Gastrocnemius medialis (tissue), 4 donors: ENCODE results near the gene PIKFYVE. TPM values are rescaled to one million over a fixed set of nuclear protein-coding genes. Genes with fewer than 3 reads are reported as not detected.

Source experiments
- ATAC-seq, 2 donors: fragments of 150-250 bp; one replicate each; pipeline ENCODE4 v1.9.1; 2016
- DNase-seq, 2 donors: peaks; one replicate each; pipeline ENCODE4 v3.0.0-alpha.2; 2019
- H3K27ac ChIP-seq, 4 donors: fragments of 200-600 bp; sonication (generic); 1 replicate in 1 of 4; 2 replicates in 3 of 4; pipeline ENCODE4 v1.5.1; 2016 to 2018; ENCODE audit warnings: mild to moderate bottlenecking in 2 of 4, moderate library complexity in 1 of 4
- H3K27me3 ChIP-seq, 3 donors: fragments of 200-600 bp; sonication (generic) in 2 of 3; 1 replicate in 1 of 3; 2 replicates in 2 of 3; pipeline versions ENCODE4 v1.5.1 to v1.6.0; 2016 to 2019; ENCODE audit warnings: mild to moderate bottlenecking in 1 of 3, moderate library complexity in 1 of 3
- H3K36me3 ChIP-seq, 2 donors: fragments of 200-600 bp; sonication (generic) in 1 of 2; one replicate each; pipeline ENCODE4 v1.5.1; 2017 to 2018
- H3K4me1 ChIP-seq, 2 donors: fragments of 200-600 bp; sonication (generic) in 1 of 2; one replicate each; pipeline ENCODE4 v1.5.1; 2016 to 2017; ENCODE audit warnings: mild to moderate bottlenecking in 2 of 2
- H3K4me3 ChIP-seq, 4 donors: fragments of 200-600 bp; sonication (generic) in 3 of 4; 1 replicate in 1 of 4; 2 replicates in 3 of 4; pipeline ENCODE4 v1.5.1; 2016 to 2019; ENCODE audit warnings: mild to moderate bottlenecking in 2 of 4
- H3K9me3 ChIP-seq, 3 donors: fragments of 200-600 bp; sonication (generic) in 2 of 3; 1 replicate in 1 of 3; 2 replicates in 2 of 3; pipeline ENCODE4 v1.5.1; 2016 to 2019
- CTCF ChIP-seq, 5 experiments: fragments of 450-650 bp in 3 of 5; fragments of 200-600 bp in 2 of 5; sonication (generic) in 2 of 5; IDR thresholded peaks in 4 of 5; conservative IDR thresholded peaks in 1 of 5; 1 replicate in 4 of 5; 2 replicates in 1 of 5; pipeline ENCODE4 v1.5.1; 2016 to 2019; ENCODE audit warnings: antibody characterized with exemption in 5 of 5, mild to moderate bottlenecking in 3 of 5, moderate library complexity in 3 of 5
- POLR2A ChIP-seq, 2 donors: fragments of 450-650 bp; IDR thresholded peaks; one replicate each; pipeline ENCODE4 v1.6.1; 2017; ENCODE audit warnings: antibody characterized with exemption in 2 of 2, mild to moderate bottlenecking in 2 of 2, moderate library complexity in 2 of 2
- in situ Hi-C, 4 donors: fragments of 200-750 bp; cut with MboI; loops; one replicate each; pipeline versions ENCODE4 v1.15.0 to v1.8.0; 2017; ENCODE audit warnings: low sequenced_read_pairs in 4 of 4
- intact Hi-C: fragments of 100-400 bp; cut with DNase I; formaldehyde crosslinking; loops from one replicate; pipeline ENCODE4 v1.15.1; 2023; ENCODE audit warnings: low total_unique reads
- total RNA-seq, 4 donors: library from RNA; depleted of rRNA; stranded (reverse); fragments of >200 nt; gene quantifications; one replicate each; pipeline versions ENCODE4 v1.1.0 to v1.2.3, GENCODE V29; 2016

Gene PIKFYVE
- total RNA-seq, 4 donors from 2014 or later: 14.0 to 23.9 (median 17.9) TPM

GRCh38 chr2:208358758-208359631 is 92.9 kb downstream of the PIKFYVE start:
- no peak for ATAC-seq
- in situ Hi-C loops (no loop called here), intact Hi-C loops (no loop called here)
- H3K27me3 ChIP-seq: no peaks in the 10 kb centered on the region
- no peak for DNase-seq
- H3K4me3 ChIP-seq: no peak overlapping the region
- H3K36me3 ChIP-seq: peaks cover 4 to 27% of the 10 kb centered on the region in 2 donors
- no peak overlapping the region for H3K27ac ChIP-seq
- H3K4me1 ChIP-seq: no peaks in the 10 kb centered on the region
- H3K9me3 ChIP-seq: no peaks in the 10 kb centered on the region
- no peak for TF ChIP-seq CTCF (IDR thresholded peaks at IDR 0.05 in 4 of 5, conservative IDR thresholded peaks at IDR 0.05 in 1 of 5)
- TF ChIP-seq POLR2A (IDR thresholded peaks at IDR 0.05): no peak

GRCh38 chr2:208359632-208359986 is 93.6 kb downstream of the PIKFYVE start:
- H3K4me3 ChIP-seq: no peak overlapping the region
- in situ Hi-C loops: no loop called here
- no peak overlapping the region for H3K27ac ChIP-seq
- H3K9me3 ChIP-seq: no peaks in the 10 kb centered on the region
- no peaks in the 10 kb centered on the region for H3K4me1 ChIP-seq
- TF ChIP-seq CTCF (IDR thresholded peaks at IDR 0.05 in 4 of 5, conservative IDR thresholded peaks at IDR 0.05 in 1 of 5) (no peak), POLR2A (IDR thresholded peaks at IDR 0.05) (no peak)
- no peaks in the 10 kb centered on the region for H3K27me3 ChIP-seq
- peaks cover 4 to 21% of the 10 kb centered on the region in 2 donors for H3K36me3 ChIP-seq
- DNase-seq (no peak), ATAC-seq (no peak)
- intact Hi-C loops: no loop called here

- TF ChIP-seq CTCF (IDR thresholded peaks at IDR 0.05 in 4 of 5, conservative IDR thresholded peaks at IDR 0.05 in 1 of 5): no peak
- TF ChIP-seq POLR2A (IDR thresholded peaks at IDR 0.05): no peak
- intact Hi-C loops: no loop called here
- in situ Hi-C loops: no loop called here
- no peak for DNase-seq
- Histone ChIP-seq H3K27me3 (no peaks in the 10 kb centered on the region), H3K9me3 (peaks cover 0 to 6% (median 0%) of the 10 kb centered on the region in 3 donors), H3K4me1 (no peaks in the 10 kb centered on the region), H3K36me3 (peaks cover 0 to 12% of the 10 kb centered on the region in 2 donors), H3K27ac (no peak overlapping the region), H3K4me3 (no peak overlapping the region)
- no peak for ATAC-seq
Observed at GRCh38 chr2:208360259-208361076, 94.4 kb downstream of the PIKFYVE start.

GRCh38 chr2:208361077-208361441 is 95.0 kb downstream of the PIKFYVE start:
- no peak overlapping the region for H3K4me3 ChIP-seq
- ATAC-seq (no peak), DNase-seq (no peak)
- intact Hi-C loops: no loop called here
- no peaks in the 10 kb centered on the region for H3K27me3 ChIP-seq
- no peak for TF ChIP-seq CTCF (IDR thresholded peaks at IDR 0.05 in 4 of 5, conservative IDR thresholded peaks at IDR 0.05 in 1 of 5)
- TF ChIP-seq POLR2A (IDR thresholded peaks at IDR 0.05): no peak
- H3K9me3 ChIP-seq: peaks cover 0 to 6% (median 0%) of the 10 kb centered on the region in 3 donors
- no peaks in the 10 kb centered on the region for H3K4me1 ChIP-seq
- no peak overlapping the region for H3K27ac ChIP-seq
- peaks cover 0 to 6% of the 10 kb centered on the region in 2 donors for H3K36me3 ChIP-seq
- in situ Hi-C loops: no loop called here
